Karpas-422 (cell line): ENCODE measurements around the gene PINK1. TPM values are rescaled to one million over a fixed set of nuclear protein-coding genes. Genes with fewer than 3 reads are reported as not detected.

ENCODE experiments used
- DNase-seq: peaks from one replicate; pipeline ENCODE4 v3.0.0-alpha.2; 2015
- H2AFZ ChIP-seq: fragments of 200-600 bp; sonication (generic); 2 replicates; pipeline ENCODE4 v1.6.1; 2014; ENCODE audit warnings: antibody characterized with exemption, low read length, mixed read lengths
- H3K27ac ChIP-seq: fragments of 200-600 bp; sonication (generic); 2 replicates; pipeline ENCODE4 v1.5.1; 2014; ENCODE audit warnings: mild to moderate bottlenecking, low read length, moderate library complexity
- H3K27me3 ChIP-seq: fragments of 200-600 bp; sonication (generic); 2 replicates; pipeline ENCODE4 v1.6.1; 2014; ENCODE audit warnings: low read length, mixed read lengths
- H3K36me3 ChIP-seq: fragments of 200-600 bp; sonication (generic); 2 replicates; pipeline ENCODE4 v1.6.1; 2014; ENCODE audit warnings: low read length, mixed read lengths; ENCODE audit not compliant: insufficient read depth
- H3K4me1 ChIP-seq: fragments of 200-600 bp; sonication (generic); 2 replicates; pipeline ENCODE4 v1.6.1; 2014; ENCODE audit warnings: mild to moderate bottlenecking, low read length, mixed read lengths
- H3K4me2 ChIP-seq: fragments of 200-600 bp; sonication (generic); 2 replicates; pipeline ENCODE4 v1.6.1; 2014; ENCODE audit warnings: low read length, low read depth, mild to moderate bottlenecking; ENCODE audit not compliant: poor library complexity, severe bottlenecking
- H3K4me3 ChIP-seq: fragments of 200-600 bp; sonication (generic); 2 replicates; pipeline ENCODE4 v1.5.1; 2014; ENCODE audit warnings: mild to moderate bottlenecking, antibody characterized with exemption, low read length, mixed read lengths
- H3K79me2 ChIP-seq: fragments of 200-600 bp; sonication (generic); 2 replicates; pipeline ENCODE4 v1.6.1; 2014; ENCODE audit warnings: mild to moderate bottlenecking, low read length, mixed read lengths
- H3K9ac ChIP-seq: fragments of 200-600 bp; sonication (generic); 2 replicates; pipeline ENCODE4 v1.6.0; 2014; ENCODE audit warnings: low read length
- H3K9me2 ChIP-seq: fragments of 200-600 bp; sonication (generic), shearing (Covaris generic); replicated peaks from 2 replicates; pipeline ENCODE4 v1.6.0; 2014; ENCODE audit warnings: mild to moderate bottlenecking, low read length, moderate library complexity; ENCODE audit not compliant: insufficient read depth
- H3K9me3 ChIP-seq: fragments of 300-700, 200-600 bp; sonication (generic); 2 replicates; pipeline ENCODE4 v1.6.1; 2014; ENCODE audit warnings: low read length, mixed read lengths
- H4K20me1 ChIP-seq: fragments of 200-600 bp; sonication (generic); 2 replicates; pipeline ENCODE4 v1.6.1; 2014; ENCODE audit warnings: mild to moderate bottlenecking, antibody characterized with exemption, low read length, low read depth; ENCODE audit not compliant: insufficient read depth
- total RNA-seq: library from RNA; depleted of rRNA; stranded (reverse); fragments of >200 nt; shearing (Covaris generic); gene quantifications from 2 replicates; pipeline ENCODE4 v1.2.3, GENCODE V29; 2014; ENCODE audit warnings: low replicate concordance

The PINK1 gene
- total RNA-seq, 1 experiment from 2014 or later, result 4.0 TPM

DNA sequence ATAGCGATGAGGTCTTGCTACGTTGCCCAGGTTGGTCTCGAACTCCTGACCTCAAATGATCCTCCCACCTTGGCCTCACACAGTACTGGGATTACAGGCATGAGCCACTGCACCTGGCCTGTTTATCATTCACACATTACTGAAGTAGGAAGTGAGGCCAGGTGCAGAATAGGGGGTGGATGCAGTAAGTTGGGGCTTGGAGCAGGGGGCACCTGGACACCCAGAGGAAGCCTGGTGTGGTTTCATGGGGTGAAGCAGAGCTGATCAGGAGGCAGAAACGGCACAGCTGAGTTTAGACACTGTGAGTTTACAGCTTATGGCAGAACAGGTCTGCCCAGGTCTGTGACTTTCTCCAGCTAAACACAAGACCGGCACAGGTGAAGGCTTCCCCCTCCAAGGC, 39.5 kb upstream of the PINK1 start:
- Histone ChIP-seq H3K27ac (no peak overlapping the region), H3K4me1 (no peaks in the 10 kb centered on the region), H3K4me3 (no peak overlapping the region), H3K27me3 (no peaks in the 10 kb centered on the region), H3K9me3 (no peaks in the 10 kb centered on the region), H3K79me2 (no peaks in the 10 kb centered on the region), H3K9ac (no peak overlapping the region), H3K4me2 (no peak overlapping the region), H2AFZ (no peak overlapping the region), H4K20me1 (no peaks in the 10 kb centered on the region), H3K9me2 (no peaks in the 10 kb centered on the region), H3K36me3 (no peaks in the 10 kb centered on the region)
- no peak for DNase-seq

DNA sequence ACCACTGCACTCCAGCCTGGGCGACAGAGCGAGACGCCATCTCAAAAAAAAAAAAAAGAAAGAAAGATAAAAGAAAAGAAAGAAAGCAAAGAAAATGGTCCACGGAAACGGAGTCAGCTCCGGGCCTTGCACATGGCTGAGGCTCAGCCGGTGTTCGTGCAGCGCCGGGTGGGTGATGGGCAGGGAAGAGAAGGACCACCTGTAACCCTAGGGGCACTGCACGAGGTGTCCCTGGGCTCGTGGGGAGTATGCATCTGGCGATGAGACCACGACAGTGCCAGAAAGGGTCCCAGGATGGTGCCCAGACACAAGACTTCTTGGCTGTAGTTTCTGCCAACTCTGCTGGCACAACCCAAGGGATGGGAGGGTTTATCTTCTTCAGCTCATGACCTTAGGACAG, 38.5 kb upstream of the PINK1 start:
- no peak overlapping the region for H3K27ac ChIP-seq
- H3K9me2 ChIP-seq, result no peaks in the 10 kb centered on the region
- H3K4me1 ChIP-seq, result no peaks in the 10 kb centered on the region
- DNase-seq, result no peak
- no peak overlapping the region for H3K4me3 ChIP-seq
- no peak overlapping the region for H3K9ac ChIP-seq
- H3K4me2 ChIP-seq, result no peak overlapping the region
- no peaks in the 10 kb centered on the region for H4K20me1 ChIP-seq
- no peaks in the 10 kb centered on the region for H3K27me3 ChIP-seq
- H3K9me3 ChIP-seq, result no peaks in the 10 kb centered on the region
- no peak overlapping the region for H2AFZ ChIP-seq
- H3K36me3 ChIP-seq, result no peaks in the 10 kb centered on the region
- H3K79me2 ChIP-seq, result no peaks in the 10 kb centered on the region

DNA sequence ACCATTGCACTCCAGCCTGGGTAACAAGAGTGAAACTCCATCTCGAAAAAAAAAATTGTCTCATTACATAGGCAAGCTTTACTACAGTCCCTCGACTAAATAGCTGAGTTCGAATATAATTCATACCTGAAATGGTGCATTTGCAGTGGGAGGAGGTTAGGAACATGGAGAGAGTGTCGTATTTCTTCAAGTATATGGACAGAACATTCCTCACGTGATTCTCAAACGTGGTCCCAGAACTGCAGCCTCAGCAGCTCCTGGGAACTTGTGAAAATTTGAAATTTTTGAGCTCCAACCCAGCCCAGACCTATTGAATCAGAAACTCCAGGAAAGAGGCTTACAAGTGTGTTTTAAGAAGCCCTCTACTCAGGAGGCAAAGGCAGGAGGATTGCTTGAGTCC, 37.2 kb upstream of the PINK1 start:
- Histone ChIP-seq H3K9me3 (no peaks in the 10 kb centered on the region), H4K20me1 (no peaks in the 10 kb centered on the region), H3K9me2 (no peaks in the 10 kb centered on the region), H3K9ac (no peak overlapping the region), H3K36me3 (no peaks in the 10 kb centered on the region), H3K79me2 (no peaks in the 10 kb centered on the region), H2AFZ (no peak overlapping the region), H3K4me1 (no peaks in the 10 kb centered on the region), H3K27me3 (no peaks in the 10 kb centered on the region), H3K27ac (no peak overlapping the region), H3K4me3 (no peak overlapping the region), H3K4me2 (no peak overlapping the region)
- no peak for DNase-seq

DNA sequence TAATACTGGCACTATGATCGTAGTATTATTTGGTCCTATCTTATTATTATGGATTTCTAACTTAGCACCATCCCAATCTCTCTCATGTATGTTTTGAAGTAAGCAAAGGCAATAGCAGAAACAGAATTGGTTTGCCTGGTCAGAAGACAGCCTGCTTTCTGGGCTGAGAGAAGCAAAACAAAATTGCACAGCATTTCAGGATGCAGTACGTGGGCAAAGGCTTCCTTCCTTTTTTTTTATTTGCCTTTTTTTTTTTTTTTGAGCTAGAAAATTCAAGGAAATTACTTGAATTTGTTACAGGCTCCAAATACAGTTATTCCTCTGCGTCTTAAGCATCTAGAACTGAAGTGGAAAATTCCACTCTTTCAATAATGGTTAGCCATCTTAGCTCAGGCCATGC, 35.6 kb upstream of the PINK1 start:
- no peak overlapping the region for H3K9ac ChIP-seq
- no peaks in the 10 kb centered on the region for H3K4me1 ChIP-seq
- no peaks in the 10 kb centered on the region for H3K79me2 ChIP-seq
- H3K9me3 ChIP-seq, result no peaks in the 10 kb centered on the region
- no peak overlapping the region for H3K4me2 ChIP-seq
- H4K20me1 ChIP-seq, result no peaks in the 10 kb centered on the region
- H3K36me3 ChIP-seq, result no peaks in the 10 kb centered on the region
- no peak overlapping the region for H3K4me3 ChIP-seq
- no peak for DNase-seq
- H2AFZ ChIP-seq, result no peak overlapping the region
- no peaks in the 10 kb centered on the region for H3K9me2 ChIP-seq
- no peak overlapping the region for H3K27ac ChIP-seq
- H3K27me3 ChIP-seq, result no peaks in the 10 kb centered on the region

DNA sequence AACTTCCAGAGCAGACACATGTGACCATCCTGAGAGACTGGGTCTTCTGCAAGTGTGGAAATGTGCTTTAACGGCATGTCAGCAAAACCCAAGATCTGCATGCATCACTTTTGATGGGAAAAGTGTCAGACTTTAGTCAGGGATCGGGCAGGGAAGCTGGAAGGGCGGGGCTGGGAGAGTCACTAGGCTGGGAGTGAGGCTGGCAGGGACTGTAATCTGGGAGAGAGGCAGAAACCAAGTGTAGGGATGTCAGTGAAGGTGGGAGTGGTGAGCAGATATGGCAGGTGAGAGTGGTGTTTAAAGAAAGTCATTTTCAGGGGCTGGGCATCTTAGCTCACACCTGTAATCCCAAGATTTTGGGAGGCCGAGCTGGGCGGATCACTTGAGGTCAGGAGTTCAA, 33.1 kb upstream of the PINK1 start:
- Histone ChIP-seq H3K27ac (no peak overlapping the region), H2AFZ (no peak overlapping the region), H3K79me2 (no peaks in the 10 kb centered on the region), H3K9me3 (no peaks in the 10 kb centered on the region), H3K4me3 (no peak overlapping the region), H3K4me1 (no peaks in the 10 kb centered on the region), H3K9ac (no peak overlapping the region), H3K36me3 (no peaks in the 10 kb centered on the region), H3K9me2 (no peaks in the 10 kb centered on the region), H3K4me2 (no peak overlapping the region), H3K27me3 (no peaks in the 10 kb centered on the region), H4K20me1 (no peaks in the 10 kb centered on the region)
- no peak for DNase-seq

DNA sequence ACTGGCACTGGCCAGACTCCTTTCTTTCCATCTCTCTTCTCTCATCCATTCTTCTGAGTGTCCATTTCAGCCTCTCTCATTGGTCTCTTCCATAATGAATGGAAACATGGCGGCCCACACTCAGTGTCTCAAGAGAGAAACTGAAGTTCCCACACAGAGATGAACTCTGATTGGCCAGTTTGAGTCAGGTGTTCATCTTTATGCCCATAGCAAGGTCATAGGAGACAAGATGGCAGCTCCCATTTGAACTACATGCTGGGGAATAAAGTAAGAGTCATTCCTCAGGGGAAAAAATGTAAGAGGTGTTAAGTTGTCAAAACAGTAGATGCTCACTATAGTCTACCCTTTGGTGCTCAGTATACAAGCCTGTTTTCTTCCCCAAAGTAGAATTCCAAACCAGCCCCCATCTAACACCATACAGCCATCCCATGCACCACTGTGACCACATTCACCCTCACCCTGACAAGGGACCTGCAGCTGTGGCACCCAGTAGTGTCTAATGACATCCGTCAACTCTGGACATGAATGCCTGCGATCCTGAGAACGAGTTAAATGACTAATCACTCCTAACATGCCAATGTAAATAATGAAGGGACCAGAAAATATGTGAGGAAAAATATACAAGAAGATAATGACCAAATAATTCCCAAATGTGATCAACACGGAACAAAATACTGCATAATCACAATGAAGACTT, 32.0 kb upstream of the PINK1 start:
- no peak overlapping the region for H3K27ac ChIP-seq
- no peak overlapping the region for H3K4me2 ChIP-seq
- H3K4me1 ChIP-seq, result no peaks in the 10 kb centered on the region
- no peak overlapping the region for H2AFZ ChIP-seq
- DNase-seq, result peak; percentile 62
- no peaks in the 10 kb centered on the region for H3K9me2 ChIP-seq
- no peaks in the 10 kb centered on the region for H3K27me3 ChIP-seq
- H3K36me3 ChIP-seq, result no peaks in the 10 kb centered on the region
- H4K20me1 ChIP-seq, result no peaks in the 10 kb centered on the region
- H3K79me2 ChIP-seq, result no peaks in the 10 kb centered on the region
- H3K4me3 ChIP-seq, result no peak overlapping the region
- H3K9ac ChIP-seq, result no peak overlapping the region
- no peaks in the 10 kb centered on the region for H3K9me3 ChIP-seq

DNA sequence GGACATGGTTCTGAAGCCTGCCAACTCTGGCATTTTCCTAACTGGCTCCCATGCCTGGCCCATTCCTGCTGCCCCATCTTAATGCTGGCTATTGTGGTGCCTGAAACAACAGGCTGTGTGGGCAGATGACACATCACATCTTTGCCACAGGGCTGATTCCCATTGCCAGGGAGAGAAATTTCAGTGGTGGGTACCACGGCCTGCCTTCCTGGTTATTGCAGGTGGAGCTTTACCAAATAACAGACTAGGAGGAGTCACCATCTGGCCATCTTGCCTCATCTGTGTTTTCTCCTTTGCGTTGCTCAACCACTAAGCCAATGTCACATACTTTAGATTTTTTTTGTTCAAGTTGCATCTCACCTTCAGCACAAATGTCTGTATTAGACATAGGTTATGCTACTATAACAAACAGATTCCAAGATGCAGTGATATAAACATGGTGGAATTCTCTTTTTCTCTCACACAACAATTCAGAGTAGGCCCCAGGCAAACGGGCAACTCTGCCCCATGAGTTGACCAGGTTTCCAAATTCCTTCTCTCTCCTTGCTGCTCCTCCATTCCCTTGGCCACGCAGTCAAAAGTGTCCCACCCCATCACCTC, 30.3 kb upstream of the PINK1 start:
- Histone ChIP-seq H3K9ac (no peak overlapping the region), H3K36me3 (no peaks in the 10 kb centered on the region), H3K4me1 (no peaks in the 10 kb centered on the region), H2AFZ (no peak overlapping the region), H4K20me1 (no peaks in the 10 kb centered on the region), H3K9me3 (no peaks in the 10 kb centered on the region), H3K27ac (no peak overlapping the region), H3K79me2 (no peaks in the 10 kb centered on the region), H3K4me2 (no peak overlapping the region), H3K4me3 (no peak overlapping the region), H3K27me3 (no peaks in the 10 kb centered on the region), H3K9me2 (no peaks in the 10 kb centered on the region)
- DNase-seq, result no peak

DNA sequence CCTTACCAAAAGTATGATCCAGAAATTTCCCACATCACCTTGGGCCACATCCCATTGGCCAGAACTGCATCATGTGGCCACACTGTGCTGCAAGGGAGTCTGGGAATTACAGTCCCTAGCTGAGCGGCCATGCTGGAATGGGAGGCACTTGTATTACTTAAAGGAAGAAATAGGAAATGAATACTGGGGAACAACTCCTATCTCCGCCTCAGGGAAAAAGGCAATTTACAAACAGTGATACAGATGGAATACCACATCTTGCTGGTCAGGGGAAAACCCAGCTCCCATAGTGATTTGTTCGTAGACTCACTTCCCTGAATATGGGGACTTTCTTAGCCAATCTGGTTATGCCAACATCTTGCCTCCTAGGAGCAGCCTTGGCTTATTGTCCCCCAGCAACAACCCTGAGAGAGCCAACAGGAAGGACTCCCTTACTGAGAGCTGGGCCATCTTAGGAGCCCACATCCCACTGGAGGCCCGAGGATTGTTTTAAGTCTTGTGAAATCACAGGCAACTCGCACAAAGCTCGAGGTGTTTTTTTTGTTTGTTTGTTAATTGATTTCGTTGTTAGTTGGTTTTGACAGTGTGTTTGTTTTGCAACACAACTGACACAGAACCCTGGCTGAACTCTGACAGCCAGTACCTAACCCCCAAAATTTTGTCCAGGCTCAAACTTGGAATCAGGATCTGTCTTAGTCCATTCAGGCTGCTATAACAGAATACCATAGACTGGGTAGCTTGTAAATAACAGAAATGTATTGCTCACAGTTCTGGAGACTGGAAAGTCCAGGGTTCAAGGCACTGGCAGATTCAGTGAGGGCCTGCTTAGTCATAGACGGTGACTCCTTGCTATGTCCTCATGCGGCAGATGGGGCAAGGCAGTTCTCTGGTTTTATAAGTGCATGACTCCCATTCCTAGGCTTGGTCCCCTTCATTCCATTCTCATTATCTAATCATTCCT, 29.5 kb upstream of the PINK1 start:
- H3K79me2 ChIP-seq, result no peaks in the 10 kb centered on the region
- H3K4me1 ChIP-seq, result no peaks in the 10 kb centered on the region
- no peaks in the 10 kb centered on the region for H3K9me2 ChIP-seq
- H2AFZ ChIP-seq, result no peak overlapping the region
- no peaks in the 10 kb centered on the region for H3K36me3 ChIP-seq
- H3K9ac ChIP-seq, result no peak overlapping the region
- no peaks in the 10 kb centered on the region for H3K9me3 ChIP-seq
- no peaks in the 10 kb centered on the region for H4K20me1 ChIP-seq
- no peak overlapping the region for H3K27ac ChIP-seq
- no peak overlapping the region for H3K4me2 ChIP-seq
- peak; percentile 45 for DNase-seq
- H3K27me3 ChIP-seq, result no peaks in the 10 kb centered on the region
- H3K4me3 ChIP-seq, result no peak overlapping the region
